Stimulated activated naive CD4-positive, alpha-beta T cell treated with Interleukin-2 at 50 U/mL for 16 hours (primary cell): ENCODE measurements around the gene LAIR2.
A peak's percentile ranks its signal among the peaks of the same experiment; 100 is the strongest.
"Not testable (repeated sequence)": the region's sequence is repeated elsewhere in the genome, so short reads cannot be mapped to it uniquely, and the experiment has no call there.

Experiments used
- DNase-seq: peaks from one replicate; lab custom pipeline; 2025; lab: John Stamatoyannopoulos, UW

The LAIR2 gene

DNA sequence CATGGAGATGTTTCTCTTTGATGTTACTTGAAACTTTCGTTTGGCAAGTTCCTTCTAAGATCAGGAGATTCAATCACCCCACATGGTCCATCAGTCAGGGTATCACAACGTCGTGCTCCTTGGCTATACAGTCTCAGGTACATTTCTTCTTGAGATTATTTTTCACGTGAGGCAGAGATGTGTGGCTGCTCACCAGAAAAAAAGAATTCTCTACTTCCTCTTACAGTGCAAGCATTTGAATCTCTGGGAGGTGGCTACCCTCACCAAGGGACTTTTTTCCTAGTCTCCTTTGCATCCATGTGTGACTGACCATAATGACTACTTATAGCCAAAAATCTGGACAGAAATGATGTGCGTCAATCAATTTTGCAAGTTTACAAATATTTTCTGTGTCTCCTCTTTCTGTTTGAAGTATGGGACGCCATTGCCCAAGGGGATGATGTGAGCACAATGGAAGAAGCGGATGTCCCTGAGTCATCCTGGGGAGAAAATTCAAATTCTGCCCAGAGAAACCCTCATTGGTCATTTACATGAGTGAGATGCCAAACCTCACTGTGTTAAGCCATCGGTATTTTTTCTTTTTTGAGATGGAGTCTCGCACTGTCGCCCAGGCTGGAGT lies 8.6 kb upstream of the LAIR2 start:
- DNase-seq: no peak

DNA sequence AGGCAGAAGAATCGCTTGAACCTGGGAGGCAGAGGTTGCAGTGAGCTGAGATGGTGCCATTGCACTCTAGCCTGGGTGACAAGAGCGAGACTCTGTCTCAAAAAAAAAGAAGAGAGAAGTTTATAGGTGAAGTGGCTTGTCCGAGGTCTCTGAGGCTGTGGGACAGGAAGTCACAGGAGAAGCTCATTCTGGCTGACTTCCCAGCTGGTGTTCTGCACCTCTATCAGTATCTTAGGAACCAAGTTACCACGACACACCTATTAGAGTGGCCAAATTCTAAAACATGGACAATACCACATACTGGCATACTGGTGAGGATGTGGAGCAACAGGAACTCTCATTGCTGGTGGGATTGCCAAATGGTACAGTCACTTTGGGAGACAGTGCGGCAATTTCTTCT lies 7.3 kb upstream of the LAIR2 start:
- DNase-seq: not testable (repeated sequence)

DNA sequence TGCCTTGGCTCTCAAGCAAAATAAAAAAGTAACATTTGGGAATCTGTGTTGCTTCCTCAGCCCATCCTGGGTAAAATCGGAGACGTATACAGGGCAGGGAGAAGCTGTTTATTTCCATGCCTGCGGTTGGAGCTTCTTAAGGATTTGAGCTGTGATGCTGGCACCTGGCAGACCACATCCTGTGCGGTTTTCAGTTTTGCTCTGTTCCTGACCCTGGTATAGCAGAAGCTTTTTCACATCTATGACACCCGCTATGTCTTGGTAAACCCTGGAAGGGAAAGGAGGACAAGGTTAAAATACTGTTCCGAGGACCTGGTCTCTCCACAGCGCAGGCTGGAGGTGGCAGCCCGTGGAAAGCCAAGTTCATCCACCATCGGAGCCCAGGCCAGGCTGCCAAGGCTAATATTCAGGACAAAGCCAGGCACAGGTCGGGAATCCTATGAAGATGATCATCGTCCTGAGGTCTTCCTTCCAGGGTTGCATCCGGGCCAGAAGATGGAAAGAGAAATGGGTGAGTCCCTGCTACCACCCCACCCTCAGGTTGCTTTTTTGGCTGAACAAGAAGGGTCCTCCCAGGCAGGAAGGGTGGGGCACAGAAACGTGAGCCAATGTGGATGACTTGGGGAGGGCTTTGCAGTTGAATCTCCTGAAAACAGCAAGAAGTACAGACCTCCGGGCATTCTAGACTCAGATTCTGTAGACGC lies 4.7 kb upstream of the LAIR2 start:
- not testable (repeated sequence) for DNase-seq

DNA sequence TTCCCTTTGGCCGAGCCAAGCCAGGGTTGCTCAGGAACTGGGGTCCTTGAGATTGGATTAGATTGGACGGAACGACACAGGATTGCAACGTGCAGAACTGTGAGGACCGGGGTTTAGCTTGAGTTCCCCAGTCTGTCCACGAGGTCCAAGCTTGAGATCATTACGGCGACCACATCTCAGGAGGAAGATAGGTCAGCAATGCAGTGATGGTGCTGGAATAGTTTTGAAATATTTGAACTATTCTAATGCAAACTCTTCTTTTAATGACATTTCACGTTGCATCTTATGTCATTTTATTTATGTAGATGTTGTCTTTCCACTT lies 4.2 kb upstream of the LAIR2 start:
- not testable (repeated sequence) for DNase-seq

DNA sequence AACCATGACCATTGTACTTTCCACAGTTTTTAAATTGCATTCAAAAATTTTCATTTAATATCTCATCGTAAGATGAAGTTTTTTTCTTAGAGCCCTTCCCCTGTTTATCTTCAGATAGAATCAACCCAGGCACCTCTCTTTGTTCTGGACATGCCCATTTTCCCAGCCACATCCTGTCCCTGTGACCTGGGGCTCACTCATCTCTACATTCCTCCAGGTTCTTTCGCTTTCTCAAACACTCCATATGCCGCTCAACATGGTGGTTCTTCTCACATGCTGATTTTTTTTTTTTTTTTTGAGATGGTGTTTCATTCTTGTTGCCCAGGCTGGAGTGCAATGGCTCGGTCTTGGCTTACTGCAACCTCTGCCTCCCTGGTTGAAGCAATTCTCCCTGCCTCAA lies 2.9 kb downstream of the LAIR2 start:
- DNase-seq: not testable (repeated sequence)

DNA sequence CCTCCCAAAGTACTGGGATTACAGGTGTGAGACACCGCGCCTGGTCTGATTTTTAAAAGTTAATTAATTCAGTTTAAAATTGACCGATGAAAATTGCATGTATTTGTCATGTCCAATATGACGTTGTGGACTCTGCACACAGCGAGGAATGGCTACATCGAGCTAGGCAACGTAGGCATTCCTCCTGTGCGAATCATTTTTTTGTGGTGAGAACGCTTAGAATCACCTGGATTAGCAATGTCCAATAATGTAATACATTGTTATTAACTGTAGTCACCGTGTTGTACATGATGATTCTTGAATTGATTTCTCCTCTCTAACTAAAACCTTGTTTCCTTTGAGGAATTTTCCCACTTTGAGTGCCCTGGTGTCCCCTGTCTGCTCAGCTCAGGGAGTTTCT lies 3.4 kb downstream of the LAIR2 start:
- no peak for DNase-seq

DNA sequence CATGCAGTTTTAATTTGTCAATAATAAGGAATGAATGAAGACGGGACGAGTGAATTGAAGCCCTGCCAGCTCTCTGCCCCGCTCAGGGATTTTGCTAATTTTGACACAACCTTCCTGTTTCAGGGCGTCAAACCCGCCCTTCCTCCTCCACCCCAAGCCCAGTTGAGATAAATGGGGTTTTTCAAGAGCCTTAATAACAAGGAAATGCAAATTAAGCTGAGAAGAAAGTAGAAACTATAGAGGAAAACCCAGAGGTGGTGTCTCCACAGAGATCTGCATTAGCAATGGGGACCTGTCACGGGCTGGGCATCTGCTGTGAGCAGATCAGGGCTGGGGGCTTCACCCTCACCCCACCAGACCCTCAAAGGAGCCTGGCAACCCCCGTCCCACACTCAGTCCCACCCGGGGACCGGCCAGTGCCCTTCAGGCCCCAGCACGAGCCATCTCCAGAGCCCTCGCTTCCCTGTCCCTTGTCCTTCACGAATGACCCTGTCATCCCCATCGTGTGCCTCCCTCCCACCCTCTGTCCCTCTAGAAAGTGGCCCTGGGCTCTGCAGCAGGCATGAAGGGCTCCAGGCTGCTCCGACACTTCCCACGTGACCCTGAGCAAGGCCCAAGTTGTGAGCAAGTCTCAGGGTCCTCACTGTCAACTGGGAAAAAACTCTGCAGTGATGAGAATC lies 4.5 kb downstream of the LAIR2 start:
- DNase-seq: not testable (repeated sequence)

DNA sequence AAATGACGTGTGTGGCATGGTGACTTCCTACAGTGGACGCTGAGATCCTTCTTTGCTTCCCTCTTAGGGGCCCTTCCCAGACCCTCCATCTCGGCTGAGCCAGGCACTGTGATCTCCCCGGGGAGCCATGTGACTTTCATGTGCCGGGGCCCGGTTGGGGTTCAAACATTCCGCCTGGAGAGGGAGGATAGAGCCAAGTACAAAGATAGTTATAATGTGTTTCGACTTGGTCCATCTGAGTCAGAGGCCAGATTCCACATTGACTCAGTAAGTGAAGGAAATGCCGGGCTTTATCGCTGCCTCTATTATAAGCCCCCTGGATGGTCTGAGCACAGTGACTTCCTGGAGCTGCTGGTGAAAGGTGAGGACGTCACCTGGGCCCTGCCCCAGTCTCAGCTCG lies 5.2 kb downstream of the LAIR2 start:
- no peak for DNase-seq

DNA sequence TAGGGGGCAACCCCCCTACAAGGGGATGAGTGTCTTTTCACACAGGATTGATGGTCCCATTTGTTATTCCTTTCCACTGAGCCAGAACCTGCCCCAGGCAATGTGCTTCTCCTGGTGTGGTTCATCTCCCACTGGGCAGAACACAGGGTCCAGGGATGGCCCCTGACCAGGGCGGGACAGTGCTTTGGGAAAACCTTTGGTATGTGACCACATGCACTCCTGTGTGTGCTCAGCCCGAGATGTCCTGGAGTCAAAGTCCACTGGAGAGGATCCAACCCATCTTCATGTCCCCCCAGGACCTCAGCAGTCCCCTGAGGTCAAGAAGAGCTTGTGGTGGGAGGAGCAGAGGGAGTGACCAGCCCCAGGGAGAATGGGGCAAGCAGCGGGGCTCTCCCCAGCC lies 5.9 kb downstream of the LAIR2 start:
- DNase-seq: not testable (repeated sequence)

DNA sequence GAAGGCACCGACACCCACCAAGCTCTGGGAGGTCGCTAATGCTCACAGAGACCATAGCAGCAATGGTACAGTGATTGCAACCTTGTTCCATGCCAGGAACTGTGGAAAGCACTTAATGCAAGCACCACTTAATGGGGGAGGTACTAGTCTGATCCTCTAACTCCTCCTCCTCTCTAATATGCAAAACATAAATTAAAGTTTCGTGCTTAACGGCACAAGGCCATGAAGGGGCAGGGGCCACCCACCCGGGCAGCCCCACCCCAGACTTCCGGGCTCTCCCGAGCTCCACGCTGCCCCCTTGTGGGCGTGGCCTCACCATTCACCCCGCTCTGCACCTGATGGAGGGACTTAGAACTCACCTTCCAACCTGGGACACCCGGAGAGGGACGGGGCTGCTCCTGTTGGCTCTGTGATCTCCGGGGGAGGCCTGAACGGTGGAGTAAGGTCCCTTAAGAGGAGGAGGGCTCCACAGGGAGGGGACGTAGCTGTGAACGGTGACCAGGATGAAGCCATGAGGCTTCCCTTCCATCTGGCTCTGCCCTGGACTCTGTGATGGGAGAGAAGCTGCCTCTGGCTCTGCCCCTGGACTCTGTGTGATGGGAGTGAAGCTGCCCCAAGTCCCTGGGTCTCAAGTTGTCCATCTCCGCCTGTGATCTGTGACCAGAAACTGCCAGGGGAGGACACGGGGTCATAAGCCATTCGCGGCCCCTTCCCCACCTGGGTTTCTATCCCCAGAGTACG lies 6.7 kb downstream of the LAIR2 start:
- DNase-seq: not testable (repeated sequence)

DNA sequence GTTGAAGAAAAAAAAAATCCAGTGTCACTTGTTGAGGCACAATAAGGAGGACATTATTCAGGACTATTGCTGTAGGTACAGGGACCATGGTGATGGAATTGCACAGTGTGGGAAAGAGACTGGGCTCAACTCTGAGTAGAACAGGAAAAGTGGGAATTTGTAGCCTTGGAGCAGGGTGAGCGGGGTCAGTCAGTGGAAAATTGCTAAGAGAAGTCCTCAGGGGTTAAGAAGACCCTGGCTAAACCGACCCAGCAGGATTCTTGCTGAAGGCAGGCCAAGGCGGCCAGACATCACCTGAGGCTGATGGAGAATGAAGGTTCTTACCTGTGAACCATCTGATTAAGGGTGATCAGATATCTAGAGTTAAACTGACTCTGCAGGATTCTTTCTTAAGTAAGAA lies 12.5 kb downstream of the LAIR2 start:
- no peak for DNase-seq

DNA sequence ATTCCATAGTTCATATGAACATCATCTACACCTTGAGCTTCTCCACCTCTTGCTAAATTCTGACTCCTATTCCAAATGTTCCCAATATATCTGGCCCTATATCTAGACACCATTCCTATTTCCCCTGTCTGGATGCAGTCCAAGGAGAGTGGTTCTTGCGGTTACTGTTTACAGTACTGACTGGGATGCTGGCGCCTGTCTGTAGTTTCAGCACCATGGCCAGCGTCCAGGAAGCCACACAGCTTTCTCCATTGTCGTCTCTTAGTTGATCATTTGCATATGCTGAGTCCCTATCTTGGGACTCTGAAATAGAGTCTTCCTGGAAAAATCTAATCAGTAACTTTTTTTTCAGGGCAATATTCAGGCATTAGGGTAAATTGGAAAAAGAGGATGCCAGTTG lies 14.9 kb downstream of the LAIR2 start:
- peak; percentile 37 for DNase-seq

DNA sequence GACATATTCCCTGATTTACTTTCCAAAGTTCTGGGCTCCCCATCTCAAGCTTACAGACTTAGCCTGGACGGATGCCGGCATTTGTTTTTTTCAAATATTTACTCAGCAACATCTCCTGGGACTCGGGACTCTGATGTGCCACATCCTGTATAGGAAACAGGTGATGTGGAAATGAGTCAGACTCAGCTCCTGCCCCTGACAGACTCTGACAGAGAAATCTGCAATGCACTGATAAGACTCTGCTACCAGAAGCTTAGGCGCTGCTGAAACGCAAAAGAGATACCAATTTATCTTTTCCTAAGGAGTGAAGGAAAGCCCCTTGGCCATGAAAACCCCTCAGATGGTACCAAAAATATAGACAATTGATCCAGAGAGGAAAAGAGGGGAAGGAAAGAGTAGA lies 16.2 kb downstream of the LAIR2 start:
- no peak for DNase-seq

DNA sequence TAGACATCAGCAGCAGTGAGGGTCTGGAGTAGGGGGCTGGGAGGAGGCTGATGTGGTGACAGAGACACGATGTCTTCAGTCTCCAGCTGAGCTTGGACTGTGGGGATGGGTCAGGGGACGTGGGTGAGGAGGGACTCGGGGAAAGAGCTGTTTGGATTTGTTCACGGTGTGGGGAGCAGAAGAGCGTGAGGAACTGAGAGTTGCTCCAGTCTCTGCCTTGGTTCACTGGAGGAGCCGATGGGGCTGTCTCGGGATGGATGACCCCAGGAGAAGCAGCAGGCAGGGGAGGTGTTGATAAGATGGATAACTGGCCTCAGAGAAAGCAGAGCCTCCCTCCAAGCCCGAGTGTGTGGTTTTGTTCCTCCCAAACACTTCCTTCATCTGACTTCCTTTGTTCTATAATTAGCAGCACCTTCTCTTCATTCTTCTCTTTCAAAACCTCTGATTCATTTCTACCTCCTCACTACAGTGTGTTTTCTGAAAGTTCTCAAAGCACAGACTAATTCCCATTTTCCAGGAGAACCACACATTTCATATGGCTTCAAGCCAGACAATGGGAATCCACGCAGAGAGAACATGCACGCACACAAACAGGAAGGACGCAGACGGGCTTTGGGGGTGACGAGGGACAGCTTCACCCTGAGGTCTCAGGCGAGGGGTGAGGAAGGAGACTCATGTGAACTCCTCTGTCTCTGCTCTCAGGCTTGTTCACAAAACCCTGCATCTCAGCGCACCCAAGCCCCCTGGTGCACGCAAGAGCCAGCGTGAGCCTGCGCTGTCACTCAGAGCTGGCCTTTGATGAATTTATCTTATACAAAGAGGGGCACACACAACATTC lies 18.6 kb downstream of the LAIR2 start:
- no peak for DNase-seq

DNA sequence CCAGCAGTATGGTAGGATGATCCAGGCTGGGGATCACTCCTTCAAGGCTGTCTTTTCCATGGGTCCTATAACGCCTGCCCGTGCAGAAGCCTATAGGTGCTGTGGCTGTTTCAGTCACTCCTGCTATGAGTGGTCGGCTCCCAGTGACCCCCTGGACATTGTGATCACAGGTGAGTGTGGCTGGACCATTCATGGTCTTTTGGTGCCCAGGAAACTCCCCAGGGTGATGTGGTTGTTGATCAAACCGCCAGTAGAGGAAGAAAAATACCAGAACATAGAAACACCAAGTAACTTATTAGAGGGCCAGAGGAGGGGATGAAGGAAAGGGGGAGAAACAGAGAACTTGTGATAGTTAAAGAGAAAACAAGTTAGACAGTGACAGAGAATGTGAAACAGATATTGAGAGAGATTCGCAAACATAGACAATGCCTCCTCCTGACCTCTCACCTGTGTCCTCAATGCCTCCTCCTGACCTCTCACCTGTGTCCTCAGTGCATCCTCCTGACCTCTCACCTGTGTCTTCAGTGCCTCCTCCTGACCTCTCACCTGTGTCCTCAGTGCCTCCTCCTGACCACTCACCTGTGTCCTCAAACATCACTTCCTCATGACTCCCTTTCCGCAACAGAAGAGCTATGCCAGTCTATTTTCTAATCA lies 19.4 kb downstream of the LAIR2 start:
- no peak for DNase-seq

DNA sequence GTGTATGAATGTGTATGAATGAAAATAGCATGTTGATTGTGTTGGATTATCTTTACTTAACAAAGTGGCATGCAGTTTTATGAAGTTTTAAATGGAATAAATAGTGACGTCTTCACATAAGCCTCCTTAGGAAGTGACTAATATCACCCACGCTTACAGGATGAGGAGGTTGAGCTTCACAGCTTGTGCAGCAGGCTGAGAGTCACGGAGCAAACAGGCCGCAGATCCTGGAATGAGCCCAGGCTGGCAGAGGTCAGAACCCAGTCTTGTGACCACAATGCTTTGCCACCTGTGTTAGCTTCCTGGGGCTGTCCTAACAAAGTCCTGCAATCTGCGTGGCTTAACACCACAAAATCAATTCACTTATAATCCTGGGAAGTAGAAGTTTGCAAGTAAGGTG lies 20.8 kb downstream of the LAIR2 start:
- no peak for DNase-seq

DNA sequence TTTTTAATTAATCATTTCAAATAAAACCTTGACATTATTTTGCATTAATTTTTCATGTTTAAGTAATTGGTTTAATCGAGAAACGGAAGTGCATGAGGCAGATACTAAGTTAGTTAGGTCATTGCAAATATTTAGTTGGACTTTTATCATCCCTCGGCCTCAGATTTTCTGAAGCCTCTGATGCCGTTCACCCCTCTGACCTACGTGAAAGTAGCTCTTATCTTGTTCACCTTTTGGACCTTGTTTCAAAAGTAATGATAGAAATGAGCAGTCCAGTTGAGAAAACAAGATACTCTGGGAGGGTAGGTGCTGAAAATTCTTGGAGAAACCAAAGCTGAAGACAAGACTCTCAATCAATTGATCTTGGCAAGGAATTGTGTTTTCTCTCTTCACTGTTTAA lies 23.0 kb downstream of the LAIR2 start:
- DNase-seq: no peak

DNA sequence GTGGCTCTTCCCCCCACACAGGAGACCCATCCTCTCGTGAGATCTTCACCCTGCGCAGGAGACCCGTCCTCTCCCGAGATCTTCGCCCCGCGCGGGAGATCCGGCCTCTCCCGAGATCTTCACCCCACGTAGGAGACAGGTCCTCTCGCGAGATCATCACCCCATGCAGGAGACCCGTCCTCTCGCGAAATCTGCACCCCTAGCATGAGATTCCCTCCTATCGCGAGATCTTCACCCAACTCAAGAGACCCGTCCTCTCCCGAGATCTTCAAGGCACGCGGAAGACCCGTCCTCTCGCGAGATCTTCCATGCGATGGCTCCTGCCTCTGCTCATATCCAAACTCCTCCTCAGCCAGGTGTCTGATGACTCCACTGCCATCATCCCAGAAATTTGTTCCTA lies 24.3 kb downstream of the LAIR2 start:
- no peak for DNase-seq

DNA sequence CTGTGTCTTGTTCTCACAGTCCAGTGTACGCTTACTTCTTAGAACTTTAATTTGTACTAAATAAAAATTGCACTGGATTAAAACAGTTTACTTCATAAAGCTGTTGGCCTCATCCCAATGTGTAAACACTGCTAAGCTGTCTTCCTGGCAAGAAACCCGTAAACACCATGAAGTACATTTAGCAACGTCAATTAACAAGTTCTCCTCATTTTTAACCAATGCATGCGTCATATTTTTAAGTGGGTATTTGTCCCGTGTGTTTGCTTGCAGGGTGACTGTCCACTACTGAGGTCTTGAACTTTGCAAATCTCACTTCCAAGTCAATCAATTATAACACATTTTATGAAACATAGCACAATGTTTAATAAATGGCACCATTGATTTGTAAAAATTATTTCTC lies 28.2 kb downstream of the LAIR2 start:
- DNase-seq: no peak

DNA sequence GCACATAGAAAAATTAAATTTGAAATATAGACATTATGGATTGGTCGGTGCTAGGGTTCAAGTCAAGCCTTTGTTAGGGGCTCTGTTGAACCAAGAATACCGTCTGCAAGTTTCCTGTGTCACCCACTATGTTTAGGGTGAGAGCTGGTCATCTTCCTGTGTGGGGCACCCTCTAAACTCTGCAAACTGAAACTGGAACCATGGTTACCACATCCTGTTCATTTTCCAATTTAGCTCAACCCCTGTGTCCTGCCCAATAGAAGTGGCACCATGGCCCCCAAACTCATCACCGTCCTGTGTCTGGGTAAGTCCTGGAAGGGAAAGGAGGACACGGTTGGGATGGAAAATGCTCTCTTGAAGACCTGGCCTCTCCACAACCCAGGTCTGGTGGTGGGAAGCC lies 29.9 kb downstream of the LAIR2 start:
- DNase-seq: no peak

DNA sequence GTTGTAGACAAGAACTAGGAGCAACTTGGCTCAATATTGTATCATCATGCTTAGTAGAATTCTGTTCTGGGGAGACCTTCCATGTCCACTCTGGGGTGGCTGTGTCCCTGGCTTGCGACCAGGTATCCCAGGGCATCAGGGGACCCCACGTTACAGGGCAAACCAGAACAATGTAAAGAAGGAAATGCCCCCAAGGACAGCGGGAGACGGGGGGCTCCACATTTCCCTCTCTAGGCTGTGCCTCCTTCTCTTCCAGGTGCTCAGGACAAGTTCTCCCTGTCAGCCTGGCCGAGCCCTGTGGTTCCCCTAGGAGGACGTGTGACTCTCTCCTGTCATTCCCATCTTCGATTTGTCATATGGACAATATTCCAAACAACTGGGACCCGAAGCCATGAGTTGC lies 30.8 kb downstream of the LAIR2 start:
- no peak for DNase-seq

DNA sequence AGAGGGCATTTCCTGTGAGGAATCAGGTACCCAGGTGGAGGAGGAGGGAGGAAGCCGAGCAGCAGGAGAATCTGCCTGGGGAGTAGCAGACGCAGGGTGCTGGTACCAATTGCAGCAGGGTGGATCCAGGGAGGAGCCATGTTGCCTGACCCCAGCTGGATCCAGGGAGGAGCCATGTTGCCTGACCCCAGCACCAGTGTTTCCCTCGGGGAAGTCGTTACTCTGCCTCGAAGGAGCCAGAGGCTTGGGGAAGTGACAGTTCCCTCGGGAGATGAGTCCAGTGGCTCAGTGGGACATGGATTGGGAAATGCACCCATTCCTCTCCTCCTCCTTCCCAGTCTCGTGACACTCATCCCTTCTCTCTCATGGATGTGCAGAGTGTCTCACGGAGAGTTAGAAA lies 31.5 kb downstream of the LAIR2 start:
- no peak for DNase-seq
